IMR-90 (cell line): ENCODE data around the gene PPP1R3D. TPM values are rescaled to one million over a fixed set of nuclear protein-coding genes. Genes with fewer than 3 reads are reported as not detected.

ENCODE experiments used
- ATAC-seq: fragments of 200-7000 bp; cut with Tn5 transposase; 2 replicates; pipeline ENCODE4 v1.9.1; 2020; ENCODE audit warnings: low read depth, mild to moderate bottlenecking, moderate library complexity
- BruUV-seq: library from RNA; stranded (reverse); fragments of 400-500 nt; replicated peaks from 2 replicates; lab custom pipeline; 2021; lab: Mats Ljungman, UMichigan
- CTCF ChIA-PET: fragments of 300-600 bp; formaldehyde crosslinking; extraction: SDS; loops from one replicate; lab custom pipeline; 2021; ENCODE audit warnings: antibody characterized with exemption; lab: Yijun Ruan, JAX
- POLR2A ChIA-PET: fragments of 300-600 bp; sonication (Branson Sonifier 250); formaldehyde crosslinking; loops from one replicate; lab custom pipeline; 2022; ENCODE audit warnings: antibody characterized with exemption; ENCODE audit not compliant: unreplicated experiment; lab: Charles Lee
- DNase-seq: peaks from one replicate; pipeline ENCODE4 v3.0.0; 2013
- H2AFZ ChIP-seq: replicated peaks from 2 replicates; pipeline ENCODE3; 2013; ENCODE audit warnings: low read length, mild to moderate bottlenecking; ENCODE audit not compliant: poor library complexity
- H2AK5ac ChIP-seq: 2 replicates; pipeline ENCODE4 v1.6.1; 2013; ENCODE audit warnings: low read depth, low read length, inconsistent platforms
- H2AK9ac ChIP-seq: replicated peaks from 2 replicates; pipeline ENCODE3; 2013; ENCODE audit warnings: mild to moderate bottlenecking, low read depth, low read length, moderate library complexity; ENCODE audit not compliant: poor library complexity
- H2BK120ac ChIP-seq: 2 replicates; pipeline ENCODE4 v1.6.1; 2013; ENCODE audit warnings: low read depth, low read length, inconsistent platforms
- H2BK15ac ChIP-seq: 3 replicates; pipeline ENCODE4 v1.6.1; 2013; ENCODE audit warnings: low read depth, low read length, inconsistent platforms
- H2BK20ac ChIP-seq: 2 replicates; pipeline ENCODE4 v1.6.1; 2013; ENCODE audit warnings: low read depth, mild to moderate bottlenecking, inconsistent platforms, low read length, moderate library complexity
- H2BK5ac ChIP-seq: 2 replicates; pipeline ENCODE4 v1.6.1; 2013; ENCODE audit warnings: mild to moderate bottlenecking, low read depth, low read length, inconsistent platforms; ENCODE audit not compliant: poor library complexity, severe bottlenecking
- H3K14ac ChIP-seq: replicated peaks from 2 replicates; pipeline ENCODE4 v1.6.1; 2013; ENCODE audit warnings: low read depth, low read length, inconsistent platforms
- H3K18ac ChIP-seq: 2 replicates; pipeline ENCODE4 v1.6.1; 2013; ENCODE audit warnings: low read depth, low read length, control low read depth
- H3K23ac ChIP-seq: 2 replicates; pipeline ENCODE4 v1.6.1; 2013; ENCODE audit warnings: low read depth, low read length, inconsistent platforms
- H3K27ac ChIP-seq: 2 replicates; pipeline ENCODE4 v1.5.1; 2013; ENCODE audit warnings: mild to moderate bottlenecking, control low read depth, low read length; ENCODE audit not compliant: insufficient read depth
- H3K27me3 ChIP-seq: 2 replicates; pipeline ENCODE4 v1.6.1; 2013; ENCODE audit warnings: low read length; ENCODE audit not compliant: control insufficient read depth, insufficient read depth
- H3K36me3 ChIP-seq: 2 replicates; pipeline ENCODE4 v1.6.1; 2013; ENCODE audit warnings: low read length, mixed read lengths; ENCODE audit not compliant: control insufficient read depth, insufficient read depth
- H3K4ac ChIP-seq: 2 replicates; pipeline ENCODE4 v1.6.1; 2013; ENCODE audit warnings: low read depth, low read length, inconsistent platforms
- H3K4me1 ChIP-seq: 2 replicates; pipeline ENCODE4 v1.6.1; 2013; ENCODE audit warnings: low read length, mixed read lengths; ENCODE audit not compliant: control insufficient read depth, insufficient read depth
- H3K4me2 ChIP-seq: 2 replicates; pipeline ENCODE4 v1.6.1; 2013; ENCODE audit warnings: low read depth, mild to moderate bottlenecking, control low read depth, low read length, moderate library complexity
- H3K4me3 ChIP-seq: 2 replicates; pipeline ENCODE4 v1.5.1; 2013; ENCODE audit warnings: low read depth, mild to moderate bottlenecking, control low read depth, low read length, moderate library complexity; ENCODE audit not compliant: insufficient read depth
- H3K56ac ChIP-seq: 2 replicates; pipeline ENCODE4 v1.6.1; 2013; ENCODE audit warnings: low read length, inconsistent platforms; ENCODE audit not compliant: insufficient read depth; ENCODE audit errors: extremely low read depth
- H3K79me1 ChIP-seq, 2 experiments: 2 replicates each; pipeline ENCODE4 v1.6.1; 2013; ENCODE audit warnings: low read length in 2 of 2, inconsistent platforms in 1 of 2, low read depth in 1 of 2
- H3K9ac ChIP-seq: 2 replicates; pipeline ENCODE4 v1.6.1; 2013; ENCODE audit warnings: low read depth, low read length, control low read depth
- H3K9me1 ChIP-seq: 2 replicates; pipeline ENCODE4 v1.6.1; 2013; ENCODE audit warnings: low read length, inconsistent platforms; ENCODE audit not compliant: insufficient read depth
- H3K9me3 ChIP-seq: 2 replicates; pipeline ENCODE4 v1.6.1; 2013; ENCODE audit warnings: low read length; ENCODE audit not compliant: control insufficient read depth, insufficient read depth
- H4K20me1 ChIP-seq: 2 replicates; pipeline ENCODE4 v1.6.1; 2013; ENCODE audit warnings: low read length, inconsistent platforms; ENCODE audit not compliant: insufficient read depth
- H4K5ac ChIP-seq: 2 replicates; pipeline ENCODE4 v1.6.1; 2013; ENCODE audit warnings: mild to moderate bottlenecking, low read depth, low read length, control low read depth
- H4K8ac ChIP-seq, 2 experiments: 2 replicates each; pipeline ENCODE4 v1.6.1; 2013; ENCODE audit warnings: low read depth in 2 of 2, low read length in 2 of 2, control low read depth in 1 of 2, inconsistent platforms in 1 of 2
- H4K91ac ChIP-seq: 2 replicates; pipeline ENCODE4 v1.6.1; 2013; ENCODE audit warnings: low read depth, low read length, inconsistent platforms; ENCODE audit not compliant: insufficient read depth
- CEBPB ChIP-seq: IDR thresholded peaks from 2 replicates; pipeline ENCODE4 v1.6.1; 2012; ENCODE audit warnings: low read depth, low read length, improper control_type of control experiment
- CTCF ChIP-seq: conservative IDR thresholded peaks from 2 replicates; pipeline ENCODE4 v1.5.1; 2012; ENCODE audit warnings: mild to moderate bottlenecking, low read depth, low read length, improper control_type of control experiment
- ELK1 ChIP-seq: fragments of 150-350 bp; IDR thresholded peaks from 2 replicates; pipeline ENCODE4 v1.6.1; 2016; ENCODE audit warnings: low read depth, mild to moderate bottlenecking, low read length, moderate library complexity, borderline replicate concordance
- FOS ChIP-seq: fragments of 150-350 bp; IDR thresholded peaks from 2 replicates; pipeline ENCODE4 v1.6.1; 2016; ENCODE audit warnings: low read depth, low read length
- MAFK ChIP-seq: IDR thresholded peaks from 2 replicates; pipeline ENCODE4 v1.6.1; 2012; ENCODE audit warnings: low read depth, low read length, improper control_type of control experiment
- MAZ ChIP-seq: IDR thresholded peaks from 2 replicates; pipeline ENCODE4 v1.6.1; 2012; ENCODE audit warnings: low read depth, mild to moderate bottlenecking, low read length, improper control_type of control experiment, moderate library complexity, borderline replicate concordance
- MXI1 ChIP-seq: IDR thresholded peaks from 2 replicates; pipeline ENCODE4 v1.6.1; 2012; ENCODE audit warnings: low read depth, mild to moderate bottlenecking, low read length, moderate library complexity, borderline replicate concordance
- NFE2L2 ChIP-seq: fragments of 150-350 bp; IDR thresholded peaks from 2 replicates; pipeline ENCODE4 v1.6.1; 2016; ENCODE audit warnings: low read depth, mild to moderate bottlenecking, low read length
- POLR2A ChIP-seq: IDR thresholded peaks from 2 replicates; pipeline ENCODE4 v1.6.1; 2012; ENCODE audit warnings: mild to moderate bottlenecking, low read depth, low read length
- RAD21 ChIP-seq: IDR thresholded peaks from 2 replicates; pipeline ENCODE4 v1.6.1; 2012; ENCODE audit warnings: low read length, improper control_type of control experiment
- RCOR1 ChIP-seq: IDR thresholded peaks from 2 replicates; pipeline ENCODE4 v1.6.1; 2012; ENCODE audit warnings: mild to moderate bottlenecking, low read length, improper control_type of control experiment; ENCODE audit not compliant: insufficient replicate concordance
- RFX5 ChIP-seq: IDR thresholded peaks from 2 replicates; pipeline ENCODE4 v1.8.0; 2012; ENCODE audit warnings: low read depth, mild to moderate bottlenecking, low read length, moderate library complexity
- SMC3 ChIP-seq: fragments of 150-350 bp; IDR thresholded peaks from 2 replicates; pipeline ENCODE4 v1.6.1; 2016; ENCODE audit warnings: low read depth, mild to moderate bottlenecking, antibody characterized with exemption, low read length, moderate library complexity
- WGBS, 2 experiments: methylation state at CpG; one replicate each; pipeline versions ENCODE4 v1.1.5 to v1.1.7; 2013; ENCODE audit warnings: missing lambda C conversion rate in 2 of 2; ENCODE audit not compliant: insufficient read length in 1 of 2; ENCODE audit errors: extremely low coverage in 2 of 2; 5-methylcytosine and 5-hydroxymethylcytosine counted together
- dilution Hi-C: fragments of 300-500 bp; cut with HindIII; formaldehyde crosslinking; loops from one replicate; pipeline ENCODE4 v1.14.3; 2018; ENCODE audit warnings: low sequenced_read_pairs; ENCODE audit not compliant: unreplicated experiment
- in situ Hi-C: fragments of 300-500 bp; cut with MboI; formaldehyde crosslinking; loops from 3 replicates; pipeline ENCODE4 v1.14.3; 2019; ENCODE audit warnings: low sequenced_read_pairs, inconsistent platforms, mixed read lengths
- intact Hi-C: fragments of 100-400 bp; cut with micrococcal nuclease; formaldehyde crosslinking; loops from 2 replicates; pipeline ENCODE4 v1.10.0; 2022
- polyA plus RNA-seq, 3 experiments: library from polyadenylated mRNA; depleted of rRNA; stranded (reverse); fragments of >200 nt; gene quantifications; 2 replicates each; pipeline ENCODE4 v1.2.3, GENCODE V29; 2012; ENCODE audit warnings: low replicate concordance in 1 of 3
- total RNA-seq: library from RNA; depleted of rRNA; stranded (reverse); fragments of >200 nt; gene quantifications from 2 replicates; pipeline ENCODE4 v1.2.3, GENCODE V29; 2012

Gene PPP1R3D
- total and polyA plus RNA-seq, 2 of the 4 experiments (the other 2 are of a cell fraction) = 1.6 to 2.7 TPM

- no peak overlapping the region for H2BK20ac ChIP-seq
- no peak overlapping the region for H4K91ac ChIP-seq
- dilution Hi-C loops (no loop called here), in situ Hi-C loops (no loop called here), intact Hi-C loops (no loop called here)
- H4K8ac ChIP-seq = no peak overlapping the region
- no peaks in the 10 kb centered on the region for H4K20me1 ChIP-seq
- no peak overlapping the region for H2BK15ac ChIP-seq
- no peak overlapping the region for H3K14ac ChIP-seq
- H3K9me1 ChIP-seq = no peaks in the 10 kb centered on the region
- ATAC-seq = no peak
- H3K18ac ChIP-seq = no peak overlapping the region
- no peak overlapping the region for H3K27ac ChIP-seq
- no peak for DNase-seq
- TF ChIP-seq NFE2L2 = no peak
- no peak for TF ChIP-seq MAFK
- no peak for TF ChIP-seq CTCF
- no peak for TF ChIP-seq RAD21
- TF ChIP-seq RFX5 = no peak
- no peak for TF ChIP-seq SMC3
- TF ChIP-seq FOS = no peak
- TF ChIP-seq MAZ = no peak
- no peak for TF ChIP-seq ELK1
- no peak for TF ChIP-seq MXI1
- no peak for TF ChIP-seq POLR2A
- TF ChIP-seq RCOR1 = no peak
- TF ChIP-seq CEBPB = no peak
- no peaks in the 10 kb centered on the region for H3K79me1 ChIP-seq
- WGBS, 2 experiments = no CpG with 5 or more reads among the region's 8 CpGs
- H2BK120ac ChIP-seq = no peak overlapping the region
- BruUV-seq = no TSS peak
- H3K23ac ChIP-seq = no peak overlapping the region
- H3K9me3 ChIP-seq = no peaks in the 10 kb centered on the region
- H2BK5ac ChIP-seq = no peak overlapping the region
- no peak overlapping the region for H3K4me2 ChIP-seq
- no peak overlapping the region for H2AFZ ChIP-seq
- no peak overlapping the region for H4K5ac ChIP-seq
- no peak overlapping the region for H3K9ac ChIP-seq
- H2AK5ac ChIP-seq = no peak overlapping the region
- no peak overlapping the region for H3K56ac ChIP-seq
- POLR2A ChIA-PET = no interaction called here
- peaks cover 2% of the 10 kb centered on the region; the same call in 1 of the 2 replicates for H3K27me3 ChIP-seq
- H3K36me3 ChIP-seq = no peaks in the 10 kb centered on the region
- H3K4ac ChIP-seq = no peak overlapping the region
- H3K4me1 ChIP-seq = no peaks in the 10 kb centered on the region
- no peak overlapping the region for H2AK9ac ChIP-seq
- H3K4me3 ChIP-seq = no peak overlapping the region
- CTCF ChIA-PET = no interaction called here
Measured at GRCh38 chr20:59985164-59985563, 45.1 kb upstream of the PPP1R3D start.
